ENCODE data around the gene PUM1. TPM values are rescaled to one million over a fixed set of nuclear protein-coding genes. Genes with fewer than 3 reads are reported as not detected.
"Not testable (repeated sequence)": the region's sequence is repeated elsewhere in the genome, so short reads cannot be mapped to it uniquely, and the experiment has no call there.

The PUM1 gene, protein sequence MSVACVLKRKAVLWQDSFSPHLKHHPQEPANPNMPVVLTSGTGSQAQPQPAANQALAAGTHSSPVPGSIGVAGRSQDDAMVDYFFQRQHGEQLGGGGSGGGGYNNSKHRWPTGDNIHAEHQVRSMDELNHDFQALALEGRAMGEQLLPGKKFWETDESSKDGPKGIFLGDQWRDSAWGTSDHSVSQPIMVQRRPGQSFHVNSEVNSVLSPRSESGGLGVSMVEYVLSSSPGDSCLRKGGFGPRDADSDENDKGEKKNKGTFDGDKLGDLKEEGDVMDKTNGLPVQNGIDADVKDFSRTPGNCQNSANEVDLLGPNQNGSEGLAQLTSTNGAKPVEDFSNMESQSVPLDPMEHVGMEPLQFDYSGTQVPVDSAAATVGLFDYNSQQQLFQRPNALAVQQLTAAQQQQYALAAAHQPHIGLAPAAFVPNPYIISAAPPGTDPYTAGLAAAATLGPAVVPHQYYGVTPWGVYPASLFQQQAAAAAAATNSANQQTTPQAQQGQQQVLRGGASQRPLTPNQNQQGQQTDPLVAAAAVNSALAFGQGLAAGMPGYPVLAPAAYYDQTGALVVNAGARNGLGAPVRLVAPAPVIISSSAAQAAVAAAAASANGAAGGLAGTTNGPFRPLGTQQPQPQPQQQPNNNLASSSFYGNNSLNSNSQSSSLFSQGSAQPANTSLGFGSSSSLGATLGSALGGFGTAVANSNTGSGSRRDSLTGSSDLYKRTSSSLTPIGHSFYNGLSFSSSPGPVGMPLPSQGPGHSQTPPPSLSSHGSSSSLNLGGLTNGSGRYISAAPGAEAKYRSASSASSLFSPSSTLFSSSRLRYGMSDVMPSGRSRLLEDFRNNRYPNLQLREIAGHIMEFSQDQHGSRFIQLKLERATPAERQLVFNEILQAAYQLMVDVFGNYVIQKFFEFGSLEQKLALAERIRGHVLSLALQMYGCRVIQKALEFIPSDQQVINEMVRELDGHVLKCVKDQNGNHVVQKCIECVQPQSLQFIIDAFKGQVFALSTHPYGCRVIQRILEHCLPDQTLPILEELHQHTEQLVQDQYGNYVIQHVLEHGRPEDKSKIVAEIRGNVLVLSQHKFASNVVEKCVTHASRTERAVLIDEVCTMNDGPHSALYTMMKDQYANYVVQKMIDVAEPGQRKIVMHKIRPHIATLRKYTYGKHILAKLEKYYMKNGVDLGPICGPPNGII
- 51.2 TPM for total RNA-seq

DNA sequence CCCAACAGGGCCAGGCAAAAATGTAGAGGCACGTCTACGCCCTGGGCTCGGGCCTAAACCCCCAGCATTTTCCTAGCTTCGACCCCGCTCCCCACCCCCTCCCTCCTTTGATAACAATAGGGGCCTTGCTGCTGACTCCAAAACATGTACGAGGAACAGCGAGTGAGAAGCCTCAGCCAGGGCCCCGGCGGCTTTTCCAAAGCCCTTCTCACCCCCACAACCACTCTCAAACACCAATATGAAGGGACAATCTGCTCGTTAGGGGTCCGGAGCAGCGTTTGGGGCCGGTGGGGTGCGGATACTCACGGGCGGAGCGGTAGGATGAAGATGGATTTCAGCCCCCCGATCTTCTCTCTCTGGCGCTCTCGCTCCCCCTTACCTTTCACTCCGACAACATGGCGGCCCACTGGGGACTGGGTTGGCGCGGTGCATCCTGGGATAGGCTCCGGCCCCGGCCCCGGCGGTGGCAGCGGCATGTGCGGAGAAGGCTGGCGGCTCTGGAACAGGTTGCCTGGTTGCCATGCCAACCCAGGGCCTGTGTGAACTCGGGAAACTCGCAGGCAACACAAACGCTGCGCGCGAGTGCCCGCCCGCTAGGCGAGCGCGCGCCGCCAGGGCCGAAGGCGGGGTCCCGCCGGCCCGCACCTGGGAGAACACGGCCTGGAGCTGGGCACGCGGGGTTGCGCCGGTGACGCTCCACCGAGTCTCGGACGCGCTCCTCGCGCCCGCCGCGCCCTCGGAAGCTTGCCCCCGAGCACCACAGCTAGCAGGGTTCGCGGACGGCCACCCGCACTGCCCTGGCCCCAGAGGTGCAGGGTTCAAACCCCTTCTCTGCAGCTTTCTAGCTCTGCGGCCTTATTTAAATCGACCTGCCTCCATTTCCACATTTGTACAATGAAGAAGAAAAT lies at the start of gene PUM1:
Gene PUM1, minus strand, starts transcription at position 408 of the 908 bp plus-strand sequence. CDS start 6,151 bp downstream, outside the sequence.
- DNase-seq (ENCODE audit: low spot score) (peak; percentile 100), ATAC-seq (peak; percentile 95)

DNA sequence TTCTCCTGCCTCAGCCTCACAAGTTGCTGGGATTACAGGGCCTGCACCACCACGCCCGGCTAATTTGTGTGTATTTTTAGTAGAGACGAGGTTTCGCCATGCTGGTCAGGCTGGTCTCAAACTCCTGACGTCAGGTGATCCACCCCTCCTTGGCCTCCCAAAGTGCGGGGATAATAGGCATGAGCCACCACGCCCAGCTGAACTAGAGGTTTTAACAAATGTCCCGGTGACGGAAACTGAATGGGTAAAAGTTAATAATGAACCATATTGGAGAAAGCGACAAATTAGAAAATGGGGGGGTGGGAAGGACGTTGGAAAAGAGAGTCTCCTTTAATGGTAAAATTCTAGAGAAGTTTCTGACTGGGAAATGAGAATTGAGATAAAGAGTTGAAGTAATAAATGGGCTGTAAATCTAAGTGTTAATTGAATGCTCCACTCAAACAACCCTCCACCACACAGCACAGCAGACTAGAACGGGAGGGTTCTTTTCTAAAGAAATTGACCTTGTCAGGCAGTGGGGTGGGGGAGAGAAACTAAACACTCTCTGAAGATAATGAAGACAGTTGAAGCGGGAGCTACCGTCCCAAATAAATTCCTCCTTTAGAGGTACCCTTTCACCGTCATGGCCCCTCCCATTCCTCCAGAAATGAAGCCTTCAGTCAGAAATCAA lies 46.9 kb upstream of the PUM1 start:
- ATAC-seq (no peak), DNase-seq (ENCODE audit: low spot score) (no peak)

DNA sequence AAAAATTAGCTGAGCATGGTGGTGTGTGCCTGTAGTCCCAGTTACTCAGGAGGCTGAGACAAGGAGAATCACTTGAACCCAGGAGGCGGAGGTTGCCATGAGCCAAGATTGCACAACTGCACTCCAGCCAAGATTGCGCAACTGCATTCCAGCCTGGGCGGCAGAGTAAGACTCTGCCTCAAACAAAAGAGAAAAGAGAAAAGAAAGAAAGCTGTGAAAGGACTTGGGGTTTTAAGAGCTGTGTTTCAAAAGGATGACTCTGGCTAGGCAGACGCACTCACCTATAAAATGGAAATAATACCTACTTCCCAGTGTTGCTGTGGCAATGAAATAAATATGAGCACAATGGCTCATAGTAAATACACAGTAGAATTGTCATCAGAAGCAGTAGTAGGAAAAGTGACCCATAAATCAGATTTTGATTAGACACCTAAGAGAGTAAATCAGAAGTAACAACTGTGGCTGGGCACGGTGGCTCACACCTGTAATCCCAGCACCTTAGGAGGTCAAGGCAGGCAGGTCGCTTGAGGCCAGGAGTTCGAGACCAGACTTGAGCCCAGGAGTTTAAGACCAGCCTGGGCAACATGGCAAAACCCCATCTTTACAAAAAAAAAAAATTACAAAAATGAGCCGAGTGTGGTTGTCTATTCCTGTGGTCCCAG lies 45.9 kb upstream of the PUM1 start:
- ATAC-seq (peak; percentile 79), DNase-seq (ENCODE audit: low spot score) (peak; percentile 67)

DNA sequence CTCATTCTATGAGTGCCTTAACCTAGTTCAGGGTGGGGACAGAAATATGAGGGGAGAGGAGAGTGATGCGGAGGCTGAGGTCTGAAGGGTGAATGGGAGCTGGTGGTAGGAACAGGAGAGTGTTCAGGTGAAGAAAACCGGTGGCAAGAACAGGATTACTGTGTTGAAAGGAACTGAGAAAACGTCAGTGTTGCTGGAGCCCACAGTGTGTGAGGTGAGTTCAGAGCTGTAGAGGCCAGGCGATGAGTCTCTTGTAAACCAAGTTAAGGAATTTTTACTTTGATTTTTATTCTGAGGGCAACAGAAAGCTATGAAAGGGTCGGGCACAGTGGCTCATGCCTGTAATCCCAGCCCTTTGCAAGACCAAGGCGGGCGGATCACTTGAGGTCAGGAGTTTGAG lies 45.3 kb upstream of the PUM1 start:
- DNase-seq (ENCODE audit: low spot score) (no peak), ATAC-seq (no peak)

DNA sequence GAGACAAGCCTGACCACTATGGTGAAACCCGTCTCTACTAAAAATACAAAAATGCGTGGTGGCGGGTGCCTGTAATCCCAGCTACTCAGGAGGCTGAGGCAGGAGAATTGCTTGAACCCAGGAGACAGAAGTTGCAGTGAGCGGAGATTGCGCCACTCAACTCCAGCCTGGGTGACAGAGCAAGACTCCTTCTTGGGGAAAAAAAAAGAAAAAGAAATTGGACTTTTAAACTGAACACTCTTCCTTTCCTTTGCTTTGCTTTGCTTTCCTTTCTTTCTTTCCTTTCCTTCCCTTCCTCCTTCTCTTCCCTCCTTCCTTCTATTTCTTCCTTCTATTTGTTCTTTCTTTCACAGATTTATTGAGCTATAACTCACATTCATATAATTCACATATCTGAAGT lies 43.3 kb upstream of the PUM1 start:
- ATAC-seq = no peak
- no peak for DNase-seq (ENCODE audit: low spot score)

DNA sequence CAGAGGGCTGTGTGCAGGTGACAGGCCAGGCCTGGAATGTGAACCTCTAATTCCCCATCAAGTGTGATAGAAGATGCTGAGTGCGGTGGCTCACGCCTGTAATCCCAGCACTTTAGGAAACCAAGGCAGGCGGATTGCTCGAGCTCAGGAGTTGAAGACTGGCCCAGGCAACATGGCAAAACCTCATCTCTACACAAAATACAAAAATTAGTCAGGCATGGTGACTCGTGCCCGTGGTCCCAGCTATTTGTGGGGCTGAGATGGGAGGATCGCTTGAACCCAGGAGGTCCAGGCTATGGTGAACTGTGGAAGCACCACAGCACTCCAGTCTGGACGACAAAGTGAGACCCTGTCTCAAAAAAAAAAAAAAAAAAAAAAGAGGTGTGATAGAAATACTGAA lies 40.1 kb upstream of the PUM1 start:
- no peak for DNase-seq (ENCODE audit: low spot score)
- no peak for ATAC-seq

DNA sequence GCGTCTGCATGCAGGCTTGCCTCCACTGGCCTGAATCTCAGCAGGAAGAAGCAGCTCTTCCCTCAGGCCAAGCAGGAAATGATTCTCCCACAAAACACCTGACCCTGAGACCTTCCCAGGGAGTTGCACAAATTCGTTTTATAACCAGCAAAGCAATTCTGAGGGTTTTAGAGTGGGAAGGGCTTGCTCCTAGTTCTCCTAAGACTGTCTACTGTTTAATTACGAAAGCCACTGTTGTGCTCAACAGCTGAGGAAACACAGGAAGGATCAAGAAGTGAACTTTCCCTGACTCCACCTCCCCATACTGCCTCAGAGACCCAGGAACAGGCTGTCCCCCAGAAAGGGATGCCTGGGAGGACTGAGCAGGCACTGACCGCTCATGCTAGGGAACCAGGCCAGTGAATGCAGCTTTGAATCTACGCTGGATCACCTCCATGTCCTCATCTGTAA lies 37.0 kb upstream of the PUM1 start:
- ATAC-seq = peak; percentile 3
- DNase-seq (ENCODE audit: low spot score) = no peak

DNA sequence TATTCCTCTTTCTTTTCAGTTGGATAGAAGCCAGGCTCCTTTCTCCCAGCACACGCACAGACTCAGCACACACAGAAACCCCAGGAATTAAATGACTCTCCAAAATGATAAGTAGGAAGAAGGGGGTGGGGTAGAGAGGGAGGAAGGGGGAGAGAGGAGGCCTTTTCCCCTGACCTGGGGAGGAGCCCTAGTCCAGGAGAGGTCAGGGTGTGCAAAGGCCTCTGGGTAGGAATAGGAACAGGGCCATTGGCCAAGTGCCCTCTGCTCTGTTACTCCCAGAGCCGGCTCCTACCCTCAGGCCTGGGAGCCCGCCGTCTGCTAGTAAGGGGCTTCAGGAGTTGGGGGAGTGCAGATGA lies 35.6 kb upstream of the PUM1 start:
- ATAC-seq (peak; percentile 91), DNase-seq (ENCODE audit: low spot score) (peak; percentile 87)

DNA sequence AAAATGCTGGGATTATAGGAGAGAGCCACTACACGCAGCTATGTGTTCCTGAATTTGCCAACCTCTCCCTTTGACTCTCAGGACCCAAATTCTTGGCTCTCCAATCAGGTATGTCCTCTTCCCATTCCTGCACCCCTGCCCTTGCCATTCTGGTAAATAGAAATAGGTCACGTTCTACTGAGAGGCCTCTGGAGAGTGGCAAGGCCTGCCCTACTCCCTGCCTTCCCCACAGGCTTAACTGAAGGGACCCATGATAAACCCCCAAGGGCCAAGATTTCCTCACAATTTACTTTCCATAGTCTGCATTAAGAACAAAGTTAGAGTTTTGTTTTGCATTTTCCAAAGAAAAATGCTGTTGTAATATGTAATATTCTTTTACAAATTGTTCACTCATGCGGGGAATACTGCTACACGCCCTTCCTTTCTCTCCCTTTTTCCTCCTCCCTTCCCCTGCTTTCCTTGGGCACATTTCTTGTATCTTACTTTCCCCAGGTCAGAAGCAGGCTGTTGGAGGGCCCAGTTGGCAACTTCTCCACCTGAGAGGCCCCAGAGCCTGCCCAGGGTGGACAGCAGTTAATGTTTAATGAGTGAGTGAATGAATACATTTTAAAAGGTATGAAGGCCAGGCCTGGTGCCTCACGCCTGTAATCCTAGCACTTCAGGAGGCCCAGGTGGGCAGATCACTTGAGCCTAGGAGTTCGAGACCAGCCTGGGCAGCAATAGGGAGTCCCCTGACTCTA lies 33.9 kb upstream of the PUM1 start:
- peak; percentile 76 for DNase-seq (ENCODE audit: low spot score)
- peak; percentile 80 for ATAC-seq

DNA sequence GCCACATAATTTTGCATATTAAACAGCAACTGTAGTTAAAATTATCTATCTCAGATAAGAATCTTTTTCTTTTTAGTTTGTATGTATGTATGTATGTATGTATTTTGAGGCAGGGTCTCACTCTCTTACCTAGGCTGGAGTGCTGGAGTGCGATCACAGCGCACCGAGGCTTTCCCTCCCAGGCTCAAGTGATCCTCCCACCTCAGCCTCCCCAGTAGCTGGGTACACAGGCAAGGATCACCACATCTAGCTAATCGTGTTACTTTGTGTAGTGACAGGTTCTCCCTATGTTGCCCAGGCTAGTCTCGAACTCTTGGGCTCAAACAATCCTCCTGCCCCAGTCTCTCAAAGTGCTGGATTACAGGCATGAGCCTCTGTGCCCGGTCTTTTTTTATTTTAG lies 30.5 kb upstream of the PUM1 start:
- no peak for ATAC-seq
- DNase-seq (ENCODE audit: low spot score) = no peak

DNA sequence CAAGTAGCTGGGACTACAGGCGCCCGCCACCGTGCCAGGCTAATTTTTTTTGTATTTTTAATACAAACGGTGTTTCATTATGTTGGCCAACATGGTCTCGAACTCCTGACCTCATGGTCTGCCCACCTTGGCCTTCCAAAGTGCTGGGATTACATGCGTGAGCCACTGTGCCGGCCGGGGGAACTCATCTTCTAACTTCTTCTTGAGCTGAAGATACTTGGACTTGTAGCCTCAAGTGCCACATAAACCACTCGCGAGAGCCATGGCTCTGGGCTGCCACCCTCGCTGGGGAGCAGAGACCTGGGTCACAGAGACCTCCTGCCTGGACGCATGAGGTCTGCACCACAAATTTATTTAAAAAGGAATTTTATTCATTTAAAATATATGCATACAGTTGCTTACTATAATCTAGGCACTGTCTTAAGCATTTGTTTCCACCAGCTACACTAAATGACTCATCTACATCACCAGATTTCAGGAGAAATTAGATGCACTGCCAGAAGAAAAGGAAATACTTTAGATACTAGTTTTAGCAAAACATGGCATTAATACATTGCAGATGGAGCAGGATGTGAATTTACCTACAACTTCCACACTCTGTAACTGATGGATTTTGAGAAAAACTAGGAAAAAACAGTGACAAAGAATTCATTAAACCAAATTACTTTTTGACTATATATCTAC lies 29.9 kb upstream of the PUM1 start:
- no peak for ATAC-seq
- no peak for DNase-seq (ENCODE audit: low spot score)

DNA sequence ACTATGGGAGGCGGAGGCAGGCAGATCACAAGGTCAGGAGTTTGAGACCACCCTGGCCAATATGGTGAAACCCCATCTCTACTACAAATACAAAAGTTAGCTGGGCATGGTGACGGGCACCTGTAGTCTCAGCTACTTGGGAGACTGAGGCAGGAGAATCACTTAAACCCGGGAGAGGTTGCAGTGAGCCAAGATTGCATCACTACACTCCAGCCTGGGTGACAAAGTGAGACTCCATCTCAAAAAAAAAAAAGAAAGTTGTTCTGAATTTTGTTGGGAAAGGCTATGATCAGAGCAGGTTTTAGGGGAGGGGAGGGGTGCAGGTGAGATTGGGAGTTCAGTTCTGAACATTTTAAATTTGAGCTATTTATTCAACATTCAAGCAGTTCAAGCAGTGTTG lies 22.6 kb upstream of the PUM1 start:
- DNase-seq (ENCODE audit: low spot score); ATAC-seq: not testable (repeated sequence)

DNA sequence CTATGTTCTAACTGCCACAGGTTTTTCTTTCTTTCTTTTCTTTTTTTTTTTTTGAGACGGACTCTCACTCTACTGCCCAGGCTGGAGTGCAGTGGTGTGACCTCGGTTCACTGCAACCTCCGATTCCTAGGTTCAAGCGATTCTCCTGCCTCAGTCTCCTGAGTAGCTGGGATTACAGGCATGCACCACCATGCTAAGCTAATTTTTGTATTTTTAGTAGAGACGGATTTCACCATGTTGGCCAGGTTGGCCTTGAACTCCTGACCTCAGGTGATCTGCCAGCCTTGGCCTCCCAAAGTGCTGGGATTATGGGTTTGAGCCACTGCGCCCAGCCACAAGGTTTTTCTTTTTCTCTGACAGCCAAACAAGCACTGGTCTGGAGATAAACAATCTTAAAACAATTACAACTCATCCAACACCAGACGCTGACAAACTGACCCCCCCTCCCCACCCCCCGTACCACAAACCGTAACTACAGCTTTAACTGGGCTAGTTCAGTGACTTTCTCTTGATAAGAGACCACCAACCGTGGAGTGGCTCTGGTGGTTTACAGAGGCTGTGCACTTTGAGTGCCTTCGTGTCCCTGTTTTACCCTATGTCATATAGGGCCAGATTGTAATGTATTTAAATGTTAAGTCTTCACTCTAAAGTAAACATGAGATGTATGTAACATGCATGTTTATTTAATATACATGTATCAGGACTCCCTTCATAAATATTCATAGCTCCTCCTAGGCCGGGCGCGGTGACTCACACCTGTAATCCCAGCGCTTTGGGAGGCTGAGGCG lies 19.5 kb upstream of the PUM1 start:
- ATAC-seq (no peak), DNase-seq (ENCODE audit: low spot score) (no peak)

DNA sequence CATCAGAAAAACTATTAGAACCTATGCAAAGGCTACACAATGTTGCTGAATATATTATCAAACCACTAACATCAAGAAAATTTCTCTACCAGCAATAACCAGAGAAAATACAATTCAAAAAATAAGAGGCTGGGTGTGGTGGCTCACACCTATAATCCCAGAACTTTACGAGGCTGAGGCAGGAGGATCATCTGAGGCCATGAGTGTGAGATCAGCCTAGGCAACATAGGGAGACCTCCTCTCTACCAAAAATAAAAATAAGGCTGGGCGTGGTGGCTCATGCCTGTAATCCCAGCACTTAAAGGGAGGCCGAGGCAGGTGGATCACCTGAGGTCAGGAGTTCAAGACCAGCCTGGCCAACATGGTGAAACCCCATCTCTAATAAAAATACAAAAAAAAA lies 16.9 kb upstream of the PUM1 start:
- ATAC-seq (no peak), DNase-seq (ENCODE audit: low spot score) (no peak)

DNA sequence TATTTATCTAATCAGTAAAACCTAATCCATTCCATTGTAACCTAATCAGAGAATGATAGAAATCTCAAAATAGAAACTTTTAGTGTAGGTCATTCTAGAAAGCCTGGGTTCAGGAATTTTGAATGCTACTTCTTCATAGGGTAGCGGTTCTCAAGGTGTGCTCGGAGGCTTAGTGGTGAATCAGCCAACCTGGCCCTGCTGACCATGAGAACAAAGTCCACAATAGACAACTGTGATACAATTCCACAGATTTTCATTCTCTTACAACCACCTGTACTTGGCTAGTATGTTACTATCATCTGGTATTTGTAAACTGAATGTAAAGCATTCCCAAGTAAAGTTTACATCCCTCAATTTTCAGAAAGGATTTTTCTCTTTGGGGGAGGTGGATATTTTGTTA lies 7.5 kb upstream of the PUM1 start:
- no peak for DNase-seq (ENCODE audit: low spot score)
- peak; percentile 87 for ATAC-seq

DNA sequence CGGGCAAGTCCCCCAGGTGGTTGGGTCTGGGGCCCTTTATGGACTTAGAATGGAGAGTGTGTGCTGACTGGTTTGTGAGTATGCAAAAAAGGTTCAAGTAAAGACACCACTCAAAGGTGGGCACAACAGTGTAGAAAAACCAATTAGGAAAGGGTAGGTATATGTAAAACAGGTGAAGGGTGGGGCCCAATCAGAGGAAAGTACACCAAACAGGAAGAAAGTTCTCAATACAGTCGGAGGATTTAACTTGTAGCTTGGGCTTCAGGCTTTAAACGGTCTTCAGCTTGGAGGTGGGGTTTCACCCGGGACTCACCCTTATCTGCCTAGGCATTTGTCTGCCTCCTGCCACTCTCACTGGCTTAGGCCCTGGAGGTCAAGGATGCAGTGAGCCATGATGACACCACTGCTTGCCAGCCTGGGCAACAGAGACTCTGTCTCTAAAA lies 6.8 kb upstream of the PUM1 start:
- DNase-seq (ENCODE audit: low spot score) (no peak), ATAC-seq (no peak)

DNA sequence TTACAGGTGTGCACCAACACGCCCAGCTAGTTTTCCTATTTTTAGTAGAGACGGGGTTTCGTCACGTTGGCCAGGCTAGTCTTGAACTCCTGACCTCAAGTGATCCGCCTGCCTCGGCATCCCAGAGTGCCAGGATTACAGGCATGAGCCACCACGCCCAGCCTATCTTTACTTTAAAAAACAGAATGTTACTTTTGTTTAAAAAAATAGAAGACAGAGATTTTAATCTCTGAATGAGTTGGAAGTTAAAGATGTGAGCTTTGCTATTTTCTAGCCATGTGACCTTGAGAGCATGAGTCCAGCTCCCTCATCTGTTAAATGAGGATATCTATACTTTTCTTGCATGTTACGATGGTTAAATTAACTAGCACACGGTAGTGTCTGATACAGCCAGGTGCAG lies 3.9 kb upstream of the PUM1 start:
- DNase-seq (ENCODE audit: low spot score) (no peak), ATAC-seq (no peak)

Measured in left lobe of liver (tissue), 2 donors.